Natural killer cell (primary cell): ENCODE results near the gene SLC10A3. TPM values are rescaled to one million over a fixed set of nuclear protein-coding genes. Genes with fewer than 3 reads are reported as not detected.

Source experiments
- ATAC-seq, 3 donors: fragments of 150-1000 bp in 2 of 3; fragments of 200-7000 bp in 1 of 3; cut with Tn5 transposase; 1 replicate in 1 of 3; 2 replicates in 2 of 3; pipeline ENCODE4 v1.10.0; 2021; ENCODE audit warnings: mild to moderate bottlenecking in 2 of 3, moderate library complexity in 2 of 3
- DNase-seq, 2 donors: peaks; one replicate each; pipeline versions ENCODE4 v3.0.0 to v3.0.0-alpha.2; 2013 to 2021; ENCODE audit warnings: mixed read lengths in 1 of 2
- H3K27ac ChIP-seq: one replicate; pipeline ENCODE4 v1.5.1; 2013; ENCODE audit warnings: mild to moderate bottlenecking, low read length
- H3K27me3 ChIP-seq: one replicate; pipeline ENCODE4 v1.6.1; 2013; ENCODE audit warnings: low read length; ENCODE audit not compliant: control insufficient read depth, insufficient read depth
- H3K36me3 ChIP-seq: one replicate; pipeline ENCODE4 v1.6.1; 2013; ENCODE audit warnings: low read length; ENCODE audit not compliant: control insufficient read depth, insufficient read depth
- H3K4me1 ChIP-seq: one replicate; pipeline ENCODE4 v1.6.1; 2013; ENCODE audit warnings: low read length; ENCODE audit not compliant: control insufficient read depth, insufficient read depth
- H3K4me3 ChIP-seq: one replicate; pipeline ENCODE4 v1.5.1; 2013; ENCODE audit warnings: low read length
- H3K9me3 ChIP-seq: one replicate; pipeline ENCODE4 v1.6.1; 2013; ENCODE audit warnings: low read length; ENCODE audit not compliant: control insufficient read depth, insufficient read depth
- H3K27ac Mint-ChIP-seq, 2 donors: one replicate each; pipeline ENCODE4 v1.8.0; 2022; ENCODE audit warnings: mild to moderate bottlenecking in 2 of 2, mixed read lengths in 2 of 2, moderate library complexity in 1 of 2
- H3K27me3 Mint-ChIP-seq, 2 donors: one replicate each; pipeline ENCODE4 v1.8.0; 2022; ENCODE audit warnings: low read depth in 2 of 2, mixed read lengths in 2 of 2
- H3K36me3 Mint-ChIP-seq: one replicate; pipeline ENCODE4 v1.8.0; 2022; ENCODE audit warnings: mixed read lengths
- H3K4me1 Mint-ChIP-seq, 2 donors: one replicate each; pipeline ENCODE4 v1.8.0; 2022; ENCODE audit warnings: mixed read lengths in 2 of 2
- H3K4me3 Mint-ChIP-seq: one replicate; pipeline ENCODE4 v1.8.0; 2022; ENCODE audit warnings: mild to moderate bottlenecking, moderate library complexity, mixed read lengths
- H3K9me3 Mint-ChIP-seq, 2 donors: one replicate each; pipeline ENCODE4 v1.8.0; 2022; ENCODE audit warnings: mixed read lengths in 2 of 2
- WGBS: methylation state at CpG from one replicate; pipeline ENCODE4 v1.1.7; 2013; ENCODE audit warnings: missing lambda C conversion rate; ENCODE audit not compliant: insufficient coverage; 5-methylcytosine and 5-hydroxymethylcytosine counted together
- intact Hi-C: fragments of 100-400 bp; cut with micrococcal nuclease; formaldehyde crosslinking; loops from one replicate; pipeline ENCODE4 v1.14.2; 2022
- total RNA-seq, 4 donors: library from RNA; stranded (reverse); fragments of 120-200 nt in 1 of 4; gene quantifications; one replicate each; pipeline versions ENCODE4 v1.2.3 to v1.2.4, GENCODE V29; 2013 to 2022
- TF ChIP-seq, protein P1 (sequence below): fragments of 200-600 bp; IDR thresholded peaks from one replicate; pipeline ENCODE4 v1.8.0; 2022; ENCODE audit warnings: antibody characterized with exemption

The SLC10A3 gene
- total RNA-seq, 3 donors from 2014 or later (not counting 1 experiment from before 2014, with no cell fraction given), result 26.5 to 42.1 (median 31.8) TPM

DNA sequence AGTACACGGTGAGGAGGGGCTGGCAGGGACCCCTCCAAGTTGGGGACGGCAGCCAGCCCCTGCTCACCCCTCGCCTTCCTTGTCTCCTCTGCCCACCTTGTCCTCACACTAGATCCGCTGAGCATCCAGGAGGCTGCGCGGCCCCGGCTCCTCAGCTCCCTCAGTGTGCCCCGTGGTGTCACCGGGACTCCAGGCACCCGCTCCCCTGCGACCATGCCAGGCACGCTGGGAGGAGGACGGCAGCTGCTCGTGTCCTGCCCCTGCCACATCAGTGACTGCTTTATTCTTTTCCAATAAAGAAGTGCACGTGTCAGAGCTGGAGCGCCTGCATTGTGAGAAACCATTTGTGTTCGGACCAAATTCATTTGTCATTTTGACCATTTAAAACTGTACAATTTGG lies 40.1 kb downstream of the SLC10A3 start:
- ATAC-seq (no peak), DNase-seq (no peak)
- Histone ChIP-seq H3K4me1 (peaks cover 8% of the 10 kb centered on the region), H3K27me3 (no peaks in the 10 kb centered on the region), H3K9me3 (no peaks in the 10 kb centered on the region), H3K4me3 (no peak overlapping the region), H3K36me3 (peaks cover 18% of the 10 kb centered on the region), H3K27ac (no peak overlapping the region)
- WGBS, result 90% methylated on average over 17 of the region's 17 CpGs
- Mint-ChIP-seq H3K36me3 (no peaks in the 10 kb centered on the region), H3K4me3 (no peak overlapping the region), H3K27me3 (peaks cover 0 to 7% of the 10 kb centered on the region in 2 donors), H3K9me3 (no peaks in the 10 kb centered on the region), H3K27ac (no peak overlapping the region), H3K4me1 (peaks cover 0 to 4% of the 10 kb centered on the region in 2 donors)
- TF ChIP-seq, protein P1, sequence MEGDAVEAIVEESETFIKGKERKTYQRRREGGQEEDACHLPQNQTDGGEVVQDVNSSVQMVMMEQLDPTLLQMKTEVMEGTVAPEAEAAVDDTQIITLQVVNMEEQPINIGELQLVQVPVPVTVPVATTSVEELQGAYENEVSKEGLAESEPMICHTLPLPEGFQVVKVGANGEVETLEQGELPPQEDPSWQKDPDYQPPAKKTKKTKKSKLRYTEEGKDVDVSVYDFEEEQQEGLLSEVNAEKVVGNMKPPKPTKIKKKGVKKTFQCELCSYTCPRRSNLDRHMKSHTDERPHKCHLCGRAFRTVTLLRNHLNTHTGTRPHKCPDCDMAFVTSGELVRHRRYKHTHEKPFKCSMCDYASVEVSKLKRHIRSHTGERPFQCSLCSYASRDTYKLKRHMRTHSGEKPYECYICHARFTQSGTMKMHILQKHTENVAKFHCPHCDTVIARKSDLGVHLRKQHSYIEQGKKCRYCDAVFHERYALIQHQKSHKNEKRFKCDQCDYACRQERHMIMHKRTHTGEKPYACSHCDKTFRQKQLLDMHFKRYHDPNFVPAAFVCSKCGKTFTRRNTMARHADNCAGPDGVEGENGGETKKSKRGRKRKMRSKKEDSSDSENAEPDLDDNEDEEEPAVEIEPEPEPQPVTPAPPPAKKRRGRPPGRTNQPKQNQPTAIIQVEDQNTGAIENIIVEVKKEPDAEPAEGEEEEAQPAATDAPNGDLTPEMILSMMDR, result no peak
- intact Hi-C loops, result no loop called here

DNA sequence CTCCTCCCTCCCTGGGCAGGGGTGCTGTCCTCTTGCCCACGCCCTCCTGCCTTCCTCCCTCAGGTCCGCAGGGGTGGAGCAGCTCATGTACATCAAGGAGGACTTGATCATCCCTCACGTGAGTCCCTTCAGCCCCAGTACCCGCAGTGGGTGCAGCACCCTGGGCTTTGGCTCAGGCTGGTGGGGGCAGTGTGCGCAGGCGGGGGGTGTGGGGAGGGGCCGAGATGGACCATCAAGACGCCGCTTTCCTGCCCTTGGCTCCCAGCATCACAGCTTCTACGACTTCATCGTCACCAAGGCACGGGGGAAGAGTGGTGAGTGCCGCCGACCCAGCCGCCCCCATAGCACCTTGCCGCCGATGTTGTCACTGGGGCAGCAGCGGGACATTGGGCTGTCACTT lies 40.8 kb downstream of the SLC10A3 start:
- DNase-seq, result no peak
- Histone ChIP-seq H3K27ac (no peak overlapping the region), H3K27me3 (no peaks in the 10 kb centered on the region), H3K9me3 (no peaks in the 10 kb centered on the region), H3K4me3 (no peak overlapping the region), H3K4me1 (peaks cover 15% of the 10 kb centered on the region), H3K36me3 (peaks cover 18% of the 10 kb centered on the region)
- Mint-ChIP-seq H3K9me3 (no peaks in the 10 kb centered on the region), H3K36me3 (no peaks in the 10 kb centered on the region), H3K4me3 (no peak overlapping the region), H3K27me3 (peaks cover 0 to 5% of the 10 kb centered on the region in 2 donors), H3K27ac (no peak overlapping the region), H3K4me1 (peaks cover 0 to 4% of the 10 kb centered on the region in 2 donors)
- ATAC-seq, result no peak
- TF ChIP-seq, protein P1, result no peak
- intact Hi-C loops, result no loop called here
- WGBS, result 97% methylated on average over 18 of the region's 18 CpGs

DNA sequence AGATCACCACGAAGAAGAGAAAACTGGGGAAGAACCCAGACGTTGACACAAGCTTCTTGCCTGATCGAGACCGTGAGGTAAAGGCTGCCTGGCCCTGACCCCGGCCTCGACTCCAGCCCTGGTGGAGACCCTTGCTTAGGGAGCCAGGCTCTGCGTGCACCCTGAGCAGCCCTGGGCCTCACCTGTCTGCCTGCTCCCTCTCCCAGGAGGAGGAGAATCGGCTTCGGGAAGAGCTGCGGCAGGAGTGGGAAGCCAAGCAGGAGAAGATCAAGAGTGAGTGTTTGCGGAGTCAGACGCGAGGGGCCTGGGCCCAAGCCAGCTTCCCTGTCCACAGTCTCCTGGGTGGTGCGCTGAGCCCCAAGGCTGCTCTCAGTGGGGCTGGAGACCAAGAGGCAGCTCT lies 41.9 kb downstream of the SLC10A3 start:
- DNase-seq (no peak), ATAC-seq (no peak)
- no peaks in the 10 kb centered on the region for H3K36me3 Mint-ChIP-seq
- TF ChIP-seq, protein P1, result no peak
- 98% methylated on average over 14 of the region's 14 CpGs for WGBS
- H3K36me3 ChIP-seq, result peaks cover 18% of the 10 kb centered on the region
- no peaks in the 10 kb centered on the region for H3K27me3 ChIP-seq
- no peaks in the 10 kb centered on the region for H3K9me3 ChIP-seq
- H3K27ac ChIP-seq, result no peak overlapping the region
- H3K9me3 Mint-ChIP-seq, result no peaks in the 10 kb centered on the region
- H3K4me3 ChIP-seq, result no peak overlapping the region
- H3K4me1 Mint-ChIP-seq, result peaks cover 0 to 5% of the 10 kb centered on the region in 2 donors
- H3K4me1 ChIP-seq, result peaks cover 22% of the 10 kb centered on the region
- no peaks in the 10 kb centered on the region for H3K27me3 Mint-ChIP-seq
- no peak overlapping the region for H3K27ac Mint-ChIP-seq
- intact Hi-C loops, result no loop called here
- H3K4me3 Mint-ChIP-seq, result no peak overlapping the region

DNA sequence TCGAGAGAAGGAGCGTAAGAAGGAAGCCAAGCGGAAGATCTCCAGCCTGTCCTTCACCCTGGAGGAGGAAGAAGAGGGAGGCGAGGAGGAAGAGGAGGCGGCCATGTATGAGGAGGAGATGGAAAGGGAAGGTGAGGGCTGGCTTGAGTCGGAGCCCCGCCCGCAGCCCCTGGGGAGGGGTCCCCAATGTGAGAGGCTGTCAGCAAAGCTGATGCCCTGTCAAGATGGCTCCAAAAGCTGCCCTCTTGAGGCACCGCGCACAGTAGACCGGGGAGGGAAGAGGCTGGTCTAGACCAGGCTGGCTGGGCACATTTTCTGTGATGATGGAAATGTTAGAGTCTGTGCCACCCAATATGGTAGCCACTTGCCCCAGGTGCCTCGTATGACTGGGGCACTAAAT lies 44.0 kb downstream of the SLC10A3 start:
- TF ChIP-seq, protein P1, result no peak
- peaks cover 25% of the 10 kb centered on the region for H3K36me3 ChIP-seq
- H3K27ac Mint-ChIP-seq, result peak overlapping the region in 1 of 2 donors; percentile 62
- H3K36me3 Mint-ChIP-seq, result no peaks in the 10 kb centered on the region
- H3K4me1 Mint-ChIP-seq, result peaks cover 0 to 8% of the 10 kb centered on the region in 2 donors
- no peaks in the 10 kb centered on the region for H3K9me3 ChIP-seq
- H3K27me3 Mint-ChIP-seq, result no peaks in the 10 kb centered on the region
- no peaks in the 10 kb centered on the region for H3K9me3 Mint-ChIP-seq
- H3K4me3 ChIP-seq, result no peak overlapping the region
- no peaks in the 10 kb centered on the region for H3K27me3 ChIP-seq
- intact Hi-C loops, result no loop called here
- H3K27ac ChIP-seq, result no peak overlapping the region
- H3K4me3 Mint-ChIP-seq, result no peak overlapping the region
- ATAC-seq (no peak), DNase-seq (no peak)
- 98% methylated on average over 12 of the region's 12 CpGs for WGBS
- H3K4me1 ChIP-seq, result peaks cover 25% of the 10 kb centered on the region
